ENCODE measurements around the gene ARHGEF1.

DNA sequence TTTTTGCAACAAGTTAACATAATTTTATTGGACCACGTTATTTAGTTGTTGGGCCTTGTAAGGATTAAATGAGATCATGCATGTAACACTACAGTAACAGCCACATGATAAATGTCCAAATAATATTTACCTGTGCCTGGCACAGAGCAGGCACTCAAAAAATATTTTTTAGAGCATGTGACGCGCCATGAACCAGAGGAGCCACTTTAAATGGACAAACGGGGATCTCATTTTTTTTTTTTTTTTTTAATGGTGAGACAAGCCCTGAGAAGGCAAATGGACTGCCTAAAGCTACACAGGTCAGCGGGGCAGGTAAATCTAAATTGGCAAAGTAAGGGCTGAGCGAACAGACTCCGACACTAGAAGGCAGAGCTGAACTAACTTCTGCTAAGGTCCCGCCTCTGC is 23.8 kb upstream of the ARHGEF1 start:
- TF ChIP-seq CTCF (IDR thresholded peaks at IDR 0.05; ENCODE audit: insufficient read depth, low read depth, low read length) (no peak), EZH2 (IDR thresholded peaks at IDR 0.05; ENCODE audit: insufficient read depth, low read length) (no peak)

Data from astrocyte (in vitro differentiated cells and primary cell).